ENCODE measurements around the gene SLC12A8.

SLC12A8 gene

DNA sequence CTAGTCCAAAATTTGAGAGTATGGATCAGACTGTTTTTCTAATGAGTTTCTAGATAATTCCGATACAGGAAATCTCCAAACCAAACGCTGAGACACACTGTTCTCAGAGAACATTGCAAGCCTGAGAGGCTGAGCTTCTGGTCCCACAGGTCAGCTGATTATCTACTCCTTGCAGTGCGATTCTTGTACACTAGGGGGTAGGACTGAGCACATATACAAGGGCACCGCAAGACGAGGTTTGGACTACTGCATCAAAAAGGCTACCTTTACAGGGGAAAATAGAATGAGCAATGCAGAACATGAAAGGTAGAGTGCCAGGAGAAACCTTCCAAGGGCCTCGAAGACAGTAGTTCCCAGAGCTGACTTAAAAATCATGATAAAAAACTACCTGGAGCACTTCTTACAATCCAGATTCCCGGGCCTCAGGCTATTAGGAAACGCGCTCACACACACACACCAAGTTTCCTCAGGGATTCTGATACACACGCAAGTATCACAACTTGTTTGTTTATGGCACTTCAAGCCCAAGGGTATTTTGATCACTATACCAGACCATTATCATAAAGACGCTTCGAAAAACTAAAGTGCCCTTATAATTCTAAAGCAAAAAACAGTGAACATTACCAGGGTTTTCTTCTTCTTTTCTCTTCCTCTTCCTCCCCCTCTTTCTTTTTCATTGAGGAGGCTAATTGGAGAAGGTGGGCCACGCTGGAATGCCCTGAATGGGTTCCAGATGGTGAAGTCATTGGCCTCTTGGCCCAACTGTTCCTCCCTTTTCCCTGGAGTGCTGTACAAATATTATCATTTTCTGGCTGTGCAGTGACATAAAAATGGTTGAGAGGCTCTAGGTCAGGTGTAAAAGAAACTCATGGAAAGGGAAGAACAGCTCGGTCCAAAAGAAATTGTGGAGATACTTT is 61.8 kb downstream of the SLC12A8 start:
- DNase-seq: peak in 1 of 2 donors; percentile 87

DNA sequence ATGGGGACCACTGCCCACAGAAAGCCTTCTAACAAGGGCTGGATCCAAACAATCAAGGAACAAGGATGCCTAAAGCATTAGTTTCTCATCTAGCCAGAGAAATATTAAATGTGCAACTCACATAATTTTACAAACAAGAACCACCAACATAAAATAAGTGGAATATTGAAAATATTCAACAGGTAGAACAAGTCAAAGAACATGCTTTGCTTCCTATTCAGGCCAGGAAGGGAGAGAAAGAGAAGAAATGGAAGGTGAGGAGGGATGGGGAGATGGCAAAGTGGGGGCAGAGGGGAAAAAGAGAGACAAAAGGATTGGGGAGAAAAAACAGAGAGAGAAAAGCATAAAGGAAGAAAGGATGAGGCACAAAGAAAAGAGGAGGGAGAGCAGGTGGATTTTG is 63.1 kb downstream of the SLC12A8 start:
- DNase-seq: no peak

DNA sequence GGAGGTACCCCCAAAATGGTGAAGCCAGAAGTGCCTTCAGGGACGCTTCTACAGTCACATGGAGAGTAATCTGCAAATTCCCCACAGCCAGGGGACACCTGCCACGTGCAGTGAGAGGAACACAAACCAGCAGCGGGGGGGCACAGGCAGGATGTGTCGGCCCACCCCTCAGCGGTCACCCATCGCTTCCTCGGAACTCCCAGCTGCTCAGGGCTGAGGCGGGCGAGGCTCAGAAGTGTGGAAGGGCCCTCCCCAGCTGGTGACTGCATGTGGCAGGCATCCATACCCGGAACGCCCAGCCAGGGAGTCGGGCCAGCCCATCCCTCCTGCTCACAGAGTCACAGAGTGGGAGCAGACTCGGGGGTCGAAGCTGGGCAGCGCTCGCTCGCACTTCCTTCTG is 63.7 kb downstream of the SLC12A8 start:
- DNase-seq: no peak

DNA sequence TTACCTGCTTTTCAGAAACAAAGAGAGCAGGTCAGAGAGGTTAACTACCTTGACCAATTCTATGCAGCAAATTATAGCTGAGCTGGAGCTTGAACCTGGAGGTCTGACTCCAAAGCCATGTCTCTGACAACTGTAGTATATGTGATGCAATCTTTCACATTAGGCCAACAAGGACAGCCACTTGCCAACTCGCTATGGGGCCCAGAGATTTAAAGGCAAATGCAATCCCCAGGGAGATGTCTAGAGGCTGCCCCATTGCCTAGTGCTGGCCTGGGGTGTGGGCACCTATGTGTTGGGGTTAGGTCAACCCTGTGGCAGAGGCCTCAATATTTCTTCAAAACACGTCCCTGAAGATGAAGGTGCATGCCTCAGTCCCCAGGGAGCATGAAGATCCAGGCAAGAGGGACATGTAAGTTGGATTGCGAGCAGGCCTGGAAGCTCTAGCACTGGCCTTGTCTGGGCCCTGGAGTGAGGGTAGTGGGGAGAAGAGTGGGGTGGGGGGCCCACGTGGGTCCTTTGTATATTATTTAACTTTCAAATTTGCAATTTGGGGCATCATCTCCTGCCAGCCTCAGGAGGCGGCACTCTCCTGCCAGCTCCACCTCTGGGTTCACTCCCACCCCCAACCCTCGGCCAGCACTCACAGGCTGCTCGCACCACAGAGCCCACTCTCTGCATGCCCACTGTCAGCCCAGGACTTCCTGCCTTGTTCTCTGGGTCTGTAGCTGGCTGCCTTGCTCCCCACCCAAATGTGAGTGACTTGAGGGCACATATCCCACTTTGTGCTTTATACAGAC is 64.3 kb downstream of the SLC12A8 start:
- no peak for DNase-seq

DNA sequence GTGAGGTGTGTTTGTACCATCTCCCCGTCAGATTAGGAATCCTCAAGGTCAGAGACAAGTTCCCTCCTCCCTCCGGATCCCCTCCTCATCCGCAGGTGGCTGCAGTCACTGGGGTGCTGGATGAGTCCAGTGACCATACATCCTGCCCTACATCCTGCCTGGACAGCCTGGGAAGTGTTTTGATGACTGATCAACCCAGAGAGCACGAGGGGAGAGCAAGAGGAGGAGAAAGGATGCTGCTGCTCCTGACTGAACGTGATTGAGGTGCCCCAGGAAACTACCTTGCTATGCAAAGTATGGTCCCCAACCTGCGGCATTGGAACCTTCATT is 65.1 kb downstream of the SLC12A8 start:
- no peak for DNase-seq

DNA sequence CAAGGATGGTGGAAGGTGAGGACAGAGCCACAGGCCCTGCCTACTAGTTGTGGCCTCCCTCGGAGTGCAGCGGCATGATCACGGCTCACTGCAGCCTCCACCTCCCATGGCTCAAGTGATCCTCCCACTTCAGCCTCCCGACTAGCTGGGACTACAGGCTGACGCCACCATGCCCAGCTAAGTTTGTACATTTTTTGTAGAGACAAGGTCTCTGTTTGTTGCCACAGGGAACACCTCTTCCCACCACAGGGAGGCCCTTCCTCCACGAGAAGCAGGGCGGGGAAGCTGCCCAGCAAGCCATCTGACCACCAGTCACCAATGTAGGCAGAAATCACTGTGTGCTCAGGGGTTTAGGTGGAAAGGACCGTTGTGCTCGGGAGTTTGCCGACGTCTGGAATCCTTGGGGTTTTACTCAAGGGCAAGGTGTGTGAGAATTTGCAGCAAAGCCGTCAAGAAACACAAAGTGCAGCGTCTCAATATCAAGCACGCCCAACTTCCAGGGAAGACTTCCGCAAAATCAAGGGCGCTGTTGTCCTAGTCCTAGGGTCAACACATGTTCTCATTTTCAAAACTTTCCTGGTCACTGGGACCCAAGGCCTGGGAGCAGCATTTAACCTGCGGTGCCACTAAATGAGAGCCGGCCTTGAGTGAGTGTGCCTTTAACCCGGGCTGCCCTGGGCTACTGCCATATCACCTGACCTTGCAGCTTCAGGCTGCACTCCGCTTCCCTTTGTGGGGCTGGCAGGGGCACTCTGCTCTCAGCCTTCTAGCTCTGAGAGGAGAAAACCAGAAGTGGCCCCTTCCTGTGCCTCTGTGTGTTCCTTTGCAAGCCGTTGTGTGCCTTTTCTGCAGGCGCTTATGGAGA is 65.7 kb downstream of the SLC12A8 start:
- peak in 1 of 2 donors; percentile 49 for DNase-seq

DNA sequence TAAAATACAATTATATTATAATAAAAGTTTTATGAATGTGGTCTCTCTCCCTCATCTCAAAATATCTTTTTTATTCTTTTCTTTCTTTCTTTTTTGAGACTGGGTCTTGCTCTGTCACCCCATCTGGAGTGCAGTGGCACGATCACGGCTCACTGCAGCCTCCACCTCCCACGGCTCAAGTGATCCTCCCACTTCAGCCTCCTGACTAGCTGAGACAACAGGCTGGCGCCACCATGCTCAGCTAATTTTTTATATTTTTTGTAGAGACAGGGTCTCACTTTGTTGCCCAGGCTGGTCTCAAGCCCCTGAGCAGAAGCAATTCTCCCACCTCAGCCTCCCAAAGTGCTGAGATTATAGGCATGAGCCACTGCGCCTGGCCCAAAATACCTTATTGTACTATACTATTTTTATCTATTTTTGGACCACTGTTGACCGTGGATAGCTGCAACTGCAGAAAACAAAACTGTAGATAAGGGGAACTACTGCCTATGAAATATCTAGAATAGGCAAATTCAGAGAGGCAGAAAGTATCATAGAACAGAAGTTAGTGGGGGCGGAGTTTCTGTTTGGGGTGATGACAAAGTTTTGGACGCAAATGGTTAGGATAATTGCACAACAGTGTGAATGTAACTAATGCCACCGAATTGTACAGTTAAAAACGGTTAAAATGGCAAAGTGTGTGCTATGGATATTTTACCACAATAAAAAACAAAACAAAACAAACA is 66.6 kb downstream of the SLC12A8 start:
- peak; percentile 73 to 85 for DNase-seq

DNA sequence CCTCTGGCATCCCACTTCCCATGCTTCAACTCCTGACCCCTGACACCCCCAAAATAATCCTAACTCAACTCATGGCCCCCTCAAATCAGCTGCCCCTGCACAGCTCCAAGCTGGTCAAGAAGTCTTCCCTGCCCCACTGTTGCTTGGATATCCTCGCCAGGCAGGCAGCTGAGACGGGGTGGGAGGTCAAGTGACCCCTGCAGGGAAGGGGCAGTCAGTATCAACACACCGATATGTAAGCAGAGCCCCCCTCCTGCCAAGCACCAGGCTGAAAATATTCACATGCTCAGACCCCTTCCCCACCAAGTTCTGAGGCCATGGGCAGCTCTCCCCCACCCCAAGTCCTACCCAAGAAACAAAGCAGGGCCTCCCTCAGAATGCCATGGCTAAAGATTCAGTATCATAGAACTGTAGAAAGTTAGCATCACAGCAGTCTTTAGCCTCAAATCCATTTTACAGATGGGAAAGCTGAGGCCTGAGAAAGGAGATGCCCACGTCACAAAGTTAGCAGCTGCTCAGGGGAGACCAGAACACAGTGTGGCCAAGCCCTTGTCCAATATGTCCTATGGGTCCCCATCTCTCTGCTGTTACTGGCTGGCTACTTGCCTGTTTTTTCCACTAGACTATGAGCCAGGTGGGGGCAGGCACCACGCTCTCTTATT is 67.8 kb downstream of the SLC12A8 start:
- no peak for DNase-seq

DNA sequence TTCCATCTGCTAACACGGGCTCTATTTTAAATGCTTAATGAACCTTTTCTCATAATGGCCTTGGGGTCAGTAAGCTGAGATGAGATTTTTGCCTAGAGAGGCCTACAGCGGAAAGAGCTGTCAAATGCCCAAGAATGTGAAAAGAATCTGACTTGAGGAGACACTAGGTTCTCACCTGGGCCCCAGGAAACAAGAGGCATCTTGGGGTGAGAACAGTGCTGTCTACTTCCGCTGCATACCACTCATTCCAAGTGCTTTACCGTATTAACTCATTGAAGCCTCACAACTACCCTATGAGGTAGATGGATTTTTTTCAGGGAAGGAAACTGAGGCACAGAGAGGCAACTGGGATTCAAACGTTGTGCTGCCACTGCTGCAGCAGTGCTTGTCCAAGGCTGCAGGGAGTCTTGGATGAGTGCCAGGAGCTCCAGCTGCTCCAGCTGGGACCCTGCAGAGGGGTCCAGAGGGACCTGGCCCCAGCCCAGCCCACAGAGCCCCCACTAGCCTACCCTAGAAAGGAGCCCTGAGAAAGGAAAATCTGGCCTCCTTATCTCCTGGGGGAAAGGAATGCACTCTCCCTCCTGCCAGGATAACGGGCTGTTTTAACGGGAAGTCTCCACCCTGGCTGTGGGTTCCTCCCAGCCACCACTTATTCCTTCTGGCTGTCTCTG is 68.4 kb downstream of the SLC12A8 start:
- DNase-seq: no peak

DNA sequence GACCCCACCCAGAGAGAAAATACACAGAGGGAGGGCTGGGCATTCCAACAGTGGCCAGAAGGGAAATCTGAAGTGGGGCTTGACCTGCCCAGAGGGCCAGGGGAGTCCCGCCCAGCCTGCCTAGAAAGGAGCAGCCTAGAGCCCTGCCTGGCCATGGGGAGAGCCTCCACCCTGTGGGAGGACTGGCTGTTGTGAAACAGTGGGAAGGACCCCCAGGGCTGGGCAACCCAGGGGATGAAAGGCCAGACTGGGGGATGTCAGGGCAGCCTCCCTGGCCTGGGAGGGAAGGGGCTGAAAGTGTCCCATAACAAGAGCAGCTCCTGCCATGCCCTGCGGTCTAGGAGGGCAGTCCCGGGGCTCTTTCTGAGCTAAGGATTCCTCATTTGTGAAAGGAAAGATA is 69.0 kb downstream of the SLC12A8 start:
- no peak for DNase-seq

DNA sequence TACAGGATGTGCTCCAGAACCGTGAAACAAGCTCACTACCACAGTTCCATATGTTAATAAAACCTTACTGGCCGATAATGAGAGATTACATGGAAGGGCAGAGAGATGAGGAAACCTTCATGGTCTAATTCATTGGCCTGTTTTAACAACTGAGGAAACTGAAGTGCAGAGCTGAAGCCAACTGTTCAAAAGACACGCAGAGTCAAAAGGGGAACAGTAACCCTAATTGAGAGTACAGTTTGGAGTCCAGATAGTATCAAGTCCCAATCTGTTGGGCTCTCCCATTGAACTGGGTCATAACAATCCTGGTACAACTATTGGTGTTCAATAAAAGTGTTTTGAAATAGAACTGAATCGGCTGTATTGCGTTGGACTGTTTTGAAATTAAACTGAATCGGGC is 69.6 kb downstream of the SLC12A8 start:
- no peak for DNase-seq

DNA sequence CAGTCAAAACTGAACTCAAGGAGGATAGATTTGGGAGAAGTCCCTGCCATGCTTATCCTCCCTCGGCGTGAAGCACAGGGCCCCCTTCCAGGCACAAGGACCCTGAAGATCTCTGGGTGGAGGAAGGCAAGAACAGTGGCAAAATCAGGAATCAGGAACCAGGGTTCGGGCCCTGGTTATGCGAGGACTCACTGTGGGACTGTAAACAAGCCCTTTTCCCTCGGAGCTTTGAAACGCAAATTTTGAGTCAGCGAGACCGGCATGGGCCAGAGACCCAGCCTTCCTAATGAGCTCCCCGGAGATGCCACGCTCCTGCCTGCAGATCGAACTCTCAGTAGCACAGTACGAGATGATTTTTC is 70.1 kb downstream of the SLC12A8 start:
- DNase-seq: no peak

DNA sequence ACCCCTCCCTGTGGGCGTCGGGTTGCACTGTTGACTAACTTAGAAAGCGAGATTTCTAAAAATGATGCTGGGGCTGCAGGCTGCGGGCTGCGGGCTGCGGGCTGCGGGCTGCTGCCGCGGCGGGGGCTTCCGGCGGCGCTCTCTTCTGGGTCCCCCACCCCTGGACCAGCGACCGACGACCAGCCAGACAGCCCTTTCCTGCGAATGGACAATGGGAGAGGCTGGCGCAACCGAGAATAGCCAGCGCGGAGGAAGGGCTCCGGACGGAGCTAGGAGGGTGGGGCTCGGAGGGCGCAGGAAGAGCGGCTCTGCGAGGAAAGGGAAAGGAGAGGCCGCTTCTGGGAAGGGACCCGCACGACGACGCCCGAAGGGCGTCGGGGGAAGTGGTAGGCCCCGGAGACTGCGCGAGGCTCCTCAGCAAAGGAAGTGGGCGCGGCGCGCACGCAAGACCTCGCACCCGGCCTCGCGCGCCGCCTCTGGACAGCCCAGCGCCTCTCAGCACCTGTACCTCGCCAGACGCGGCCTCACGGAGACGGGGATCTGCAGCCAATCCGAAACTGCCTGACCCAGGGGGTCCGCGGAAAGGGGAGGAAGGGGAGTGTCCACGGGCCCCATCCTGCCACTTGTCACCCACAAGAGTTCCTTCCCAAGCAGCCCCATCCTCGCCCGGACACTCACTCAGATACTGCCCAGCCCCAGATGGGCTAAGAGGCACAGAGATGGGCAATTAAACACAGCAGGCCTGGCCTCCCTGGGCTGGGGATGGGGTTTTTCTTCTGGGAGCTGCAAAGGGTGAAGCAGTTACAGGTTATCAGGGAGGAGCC is 70.7 kb downstream of the SLC12A8 start:
- peak in 1 of 2 donors; percentile 49 for DNase-seq

DNA sequence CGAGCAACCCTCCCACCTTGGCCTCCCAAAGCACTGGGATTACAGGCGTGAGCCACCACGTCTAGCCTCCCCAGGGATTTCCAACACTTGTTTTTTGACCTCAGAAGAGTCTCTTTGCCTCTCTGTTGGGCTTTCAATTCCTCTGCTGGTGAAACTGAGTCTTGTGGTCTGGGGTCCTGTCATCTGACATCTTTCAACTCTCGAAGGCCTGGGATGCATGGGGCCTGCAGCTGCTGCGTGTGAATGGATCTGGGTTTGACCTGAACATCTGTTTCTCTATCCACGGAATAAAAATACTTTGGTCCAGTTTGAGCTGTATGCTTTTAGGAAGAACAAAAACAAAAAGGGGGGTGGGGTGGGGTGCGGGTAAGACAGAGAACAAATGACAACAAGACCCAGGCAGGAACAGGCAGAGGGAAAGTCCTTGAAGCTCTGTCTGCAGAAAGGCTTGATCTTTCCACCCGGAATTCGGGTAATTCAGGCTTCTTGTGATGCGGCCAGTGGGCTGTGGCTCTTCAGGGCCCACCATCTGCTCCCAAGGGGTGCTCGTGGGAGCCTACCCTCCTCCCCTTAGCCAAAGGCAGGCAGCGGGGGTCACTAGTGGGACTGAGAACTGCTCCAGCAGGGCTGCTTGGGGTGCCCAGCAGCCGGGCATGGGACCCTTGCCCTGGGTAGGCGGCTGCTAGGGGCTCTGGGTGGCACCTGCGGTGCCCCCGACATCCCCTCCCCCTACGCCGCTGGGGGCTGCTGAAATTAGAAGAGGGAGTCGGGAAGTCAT is 71.5 kb downstream of the SLC12A8 start:
- DNase-seq: no peak

DNA sequence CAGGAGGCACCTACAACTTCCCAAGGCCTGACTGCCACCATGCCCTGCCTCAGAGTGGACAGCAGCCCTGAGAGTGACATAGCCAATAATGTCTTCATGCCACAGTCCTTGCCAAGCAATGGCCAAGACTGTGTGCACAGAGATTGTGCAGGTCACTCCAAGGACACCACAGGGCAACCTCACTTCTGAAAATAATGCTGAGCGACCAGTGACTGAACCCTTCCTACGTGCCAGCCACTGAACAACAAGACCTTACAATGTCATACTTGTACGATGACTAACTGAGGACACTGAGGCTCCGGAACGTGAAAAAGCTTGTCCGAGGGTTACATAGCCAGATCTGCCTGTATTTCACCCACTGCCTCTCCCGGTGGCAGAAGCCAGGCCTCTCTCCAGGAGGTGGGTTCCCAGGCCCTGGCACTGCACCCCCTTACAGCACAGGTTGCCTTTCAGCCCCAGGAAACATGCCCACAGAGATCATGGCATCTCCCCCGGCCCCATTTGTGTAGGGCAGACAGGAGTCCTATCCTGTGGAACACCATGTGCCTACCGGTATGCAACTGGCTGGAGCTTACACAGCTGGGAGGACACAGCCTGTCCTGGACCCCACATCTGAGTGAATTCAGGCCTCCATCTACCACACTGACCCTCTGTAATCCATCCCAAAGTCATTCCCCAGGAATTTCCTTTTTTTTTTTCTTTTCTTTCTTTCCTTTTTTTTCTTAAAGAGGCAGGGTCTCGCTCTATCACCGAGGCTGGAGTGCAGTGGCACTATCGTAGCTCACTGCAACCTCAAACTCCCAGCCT is 72.3 kb downstream of the SLC12A8 start:
- no peak for DNase-seq

DNA sequence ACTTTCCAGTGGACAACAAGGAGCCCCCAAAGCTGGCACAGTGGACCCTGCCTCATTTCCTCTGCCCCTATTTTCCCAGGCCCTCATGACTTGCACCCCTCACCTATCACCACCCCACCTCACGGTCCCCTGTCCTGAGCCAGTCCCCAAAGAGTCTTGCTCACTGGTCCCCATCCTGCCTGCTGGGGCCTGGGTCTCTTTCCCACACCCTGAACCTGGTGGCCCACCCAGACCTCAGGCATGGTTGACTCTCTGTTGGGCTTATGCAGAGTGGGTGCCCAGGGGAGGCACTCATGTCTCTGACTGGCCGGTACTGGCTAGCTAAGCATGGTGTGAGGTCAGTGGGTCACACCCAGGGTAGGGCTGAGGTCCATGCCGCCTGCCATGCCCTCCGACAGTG is 73.2 kb downstream of the SLC12A8 start:
- DNase-seq: no peak

DNA sequence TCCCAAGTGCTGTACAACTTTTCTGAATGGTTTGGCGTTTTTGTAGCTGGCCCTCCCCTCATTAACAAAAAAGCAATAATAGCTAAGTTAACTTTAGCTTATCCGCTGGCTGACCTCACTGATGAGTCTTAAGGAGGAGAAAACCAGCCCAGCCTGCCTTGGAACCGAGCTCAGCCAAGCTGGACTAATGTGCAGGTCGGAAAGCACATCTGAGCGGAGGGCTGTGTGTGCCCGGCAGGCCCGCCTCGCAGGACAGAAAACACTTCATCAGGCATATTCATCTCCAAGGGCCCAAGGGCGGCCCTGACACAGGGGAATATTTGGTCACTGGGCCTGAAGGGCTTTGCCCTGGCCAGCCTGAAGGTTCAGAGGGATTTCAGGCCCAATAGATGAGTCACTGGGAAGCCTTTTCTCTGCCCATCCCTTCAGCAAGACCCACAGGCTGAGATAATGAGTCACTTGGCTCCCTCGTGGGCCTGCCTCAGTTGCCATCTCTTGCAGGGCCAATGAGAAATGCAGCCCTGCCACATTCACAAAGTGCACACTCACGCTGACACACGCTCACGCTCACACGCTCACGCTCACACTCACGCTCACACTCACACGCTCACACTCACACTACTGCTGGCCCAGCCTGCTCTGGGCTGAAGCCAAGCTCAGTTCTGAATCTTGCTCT is 75.1 kb downstream of the SLC12A8 start:
- no peak for DNase-seq

DNA sequence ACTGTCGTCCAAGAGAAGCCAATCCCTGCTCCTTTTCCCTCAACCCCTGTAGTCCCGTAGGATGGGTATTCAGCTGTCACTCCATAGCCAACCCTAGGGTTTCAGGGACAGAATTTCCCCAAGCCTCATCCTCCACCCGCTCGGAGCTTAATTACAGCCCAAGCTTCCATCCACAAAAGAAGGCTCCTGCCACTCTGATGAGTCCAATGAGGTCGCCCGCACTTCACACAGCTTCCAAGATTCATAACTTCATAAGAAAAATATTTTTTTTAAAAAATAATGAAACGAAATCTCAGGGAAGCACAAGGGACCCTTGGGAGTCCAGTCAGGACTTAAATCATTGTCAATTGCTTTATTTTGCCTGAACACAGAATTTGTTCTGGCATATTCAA is 75.6 kb downstream of the SLC12A8 start:
- DNase-seq: no peak

All from inflammatory macrophage treated with lipopolysaccharide for 1 hour (primary cell).